Dermis blood vessel endothelial cell (primary cell): ENCODE data around the gene PRRT1. TPM values are rescaled to one million over a fixed set of nuclear protein-coding genes. Genes with fewer than 3 reads are reported as not detected.

ENCODE experiments used
- DNase-seq: peaks from one replicate; pipeline ENCODE4 v3.0.0; 2010
- total RNA-seq: library from RNA; depleted of rRNA; stranded (reverse); fragments of >200 nt; gene quantifications from 2 replicates; pipeline ENCODE4 v1.2.3, GENCODE V29; 2014

Gene PRRT1
- total RNA-seq, 1 donor from 2014 or later: not detected

DNA sequence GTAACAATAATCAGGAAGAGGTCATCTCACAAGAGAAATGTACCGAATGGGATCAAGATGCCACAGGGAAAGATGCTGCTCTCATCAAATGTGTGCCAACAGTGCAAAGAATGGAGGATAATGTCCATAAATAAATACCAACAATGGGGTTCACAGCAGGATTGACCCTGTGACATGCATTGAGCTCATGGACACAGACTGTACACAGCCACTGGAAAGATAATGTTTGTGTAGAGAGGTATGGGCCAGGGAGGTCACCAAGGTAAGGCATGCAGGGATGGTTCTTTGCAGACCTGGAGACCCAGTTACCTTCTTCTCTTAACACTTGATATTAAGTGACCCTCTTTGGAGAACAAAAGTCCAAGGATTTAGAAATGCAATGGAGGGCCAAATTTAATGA lies 22.7 kb upstream of the PRRT1 start:
- no peak for DNase-seq

DNA sequence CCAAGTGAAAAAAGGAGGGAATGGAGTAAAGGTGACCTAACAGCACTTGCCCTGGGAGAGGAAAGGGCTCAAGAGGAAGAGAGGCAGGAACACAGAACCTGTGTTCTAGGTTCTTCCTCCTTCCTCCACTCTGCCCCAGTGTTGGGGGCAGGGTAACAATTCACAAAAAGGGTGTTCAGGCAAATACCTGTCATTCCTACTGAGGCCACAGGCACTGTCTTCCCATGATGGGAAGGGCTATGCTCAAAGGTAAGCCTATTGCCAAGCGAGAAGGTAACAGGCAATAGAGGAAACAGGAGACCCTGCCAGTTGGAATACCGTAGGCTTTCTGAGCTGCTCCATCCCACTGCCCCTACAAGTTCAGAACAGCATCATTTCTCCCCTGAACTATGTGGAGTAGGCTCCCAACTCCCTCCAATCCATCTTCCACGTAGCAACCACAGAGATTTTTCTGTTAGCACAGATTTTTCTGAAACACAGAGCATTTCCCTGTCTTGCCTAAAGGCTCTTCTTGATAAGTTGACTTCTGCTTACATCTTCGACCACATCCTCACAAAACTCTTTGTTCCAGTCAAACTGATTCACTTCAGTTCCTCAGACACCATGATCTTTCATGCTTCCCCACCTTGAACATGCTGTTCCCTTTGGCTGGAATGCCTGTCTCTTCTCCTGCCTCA lies 21.4 kb upstream of the PRRT1 start:
- DNase-seq: no peak

DNA sequence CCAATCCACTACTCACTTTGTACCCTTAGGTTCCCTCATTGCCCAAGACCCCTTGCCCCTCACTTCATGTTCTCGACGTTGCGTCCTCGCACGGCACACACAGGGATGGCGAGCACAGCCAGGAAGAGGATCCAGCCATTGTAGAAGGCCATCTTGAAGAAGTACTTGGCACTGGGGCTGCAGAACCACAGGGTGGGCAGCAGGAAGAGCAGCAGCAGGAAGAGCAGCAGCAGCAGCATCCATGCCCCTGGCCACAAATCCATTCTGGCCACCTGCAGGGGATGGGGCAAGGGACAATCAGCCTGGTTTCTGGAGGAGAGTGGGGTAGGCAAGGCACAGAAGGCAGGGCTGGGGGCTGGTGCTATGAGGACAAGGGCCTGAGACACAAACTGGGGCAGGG lies 19.5 kb upstream of the PRRT1 start:
- DNase-seq: no peak

DNA sequence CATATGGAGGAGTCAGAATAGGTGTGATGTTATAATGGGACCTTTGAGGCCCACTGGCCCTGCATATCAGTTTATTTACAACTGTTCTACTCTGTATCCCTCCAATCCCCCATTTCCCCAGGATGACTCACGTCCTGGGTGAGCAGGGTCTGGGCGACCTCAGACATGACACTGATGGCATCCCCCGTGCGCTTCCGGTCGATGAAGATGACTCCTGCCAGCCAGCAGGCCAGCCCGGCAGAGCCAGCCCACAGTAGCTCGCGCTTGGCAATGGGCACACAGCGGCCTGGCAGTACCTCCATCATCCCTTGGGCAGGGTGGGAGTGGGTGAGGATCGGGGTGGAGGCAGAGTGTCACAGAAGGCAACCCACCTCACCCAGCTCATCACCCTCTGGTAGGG lies 18.6 kb upstream of the PRRT1 start:
- no peak for DNase-seq

DNA sequence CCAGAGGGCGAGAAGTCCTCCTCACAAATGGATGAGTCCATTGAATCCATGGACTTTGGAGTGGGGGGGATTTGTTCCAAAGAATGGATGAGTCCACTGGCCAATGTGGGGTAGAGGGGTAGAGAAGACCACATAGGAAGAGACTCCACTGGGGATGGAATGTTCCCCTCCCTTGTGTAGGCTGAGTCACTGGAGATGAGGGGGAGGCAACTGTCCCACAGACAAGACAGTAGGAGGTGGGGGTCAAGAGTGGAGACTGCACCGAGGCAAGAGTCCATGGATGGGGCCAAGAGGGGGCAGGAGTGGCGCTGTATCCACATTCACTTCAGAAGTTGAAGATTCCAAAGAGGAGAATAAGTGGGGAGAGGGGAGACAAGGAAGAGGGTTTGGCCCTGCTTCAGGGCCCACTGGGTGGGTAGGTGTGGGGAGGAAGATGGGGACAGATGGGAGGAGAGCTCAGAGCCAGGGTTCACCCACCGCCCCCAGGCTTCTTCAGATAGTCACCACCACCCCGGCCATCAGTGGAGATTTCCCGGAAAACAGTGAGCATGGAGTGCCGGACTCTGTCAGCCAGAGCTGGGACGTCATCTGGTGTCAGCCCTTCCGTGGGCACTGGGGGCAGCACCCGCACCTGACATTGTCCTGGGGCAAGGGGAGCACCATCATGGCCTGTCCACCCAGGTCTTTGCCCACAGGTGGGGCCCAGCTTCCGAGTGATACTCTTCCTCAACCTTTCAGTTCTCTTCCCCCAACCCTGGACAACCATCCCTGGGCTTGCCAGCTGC lies 17.3 kb upstream of the PRRT1 start:
- DNase-seq: no peak

DNA sequence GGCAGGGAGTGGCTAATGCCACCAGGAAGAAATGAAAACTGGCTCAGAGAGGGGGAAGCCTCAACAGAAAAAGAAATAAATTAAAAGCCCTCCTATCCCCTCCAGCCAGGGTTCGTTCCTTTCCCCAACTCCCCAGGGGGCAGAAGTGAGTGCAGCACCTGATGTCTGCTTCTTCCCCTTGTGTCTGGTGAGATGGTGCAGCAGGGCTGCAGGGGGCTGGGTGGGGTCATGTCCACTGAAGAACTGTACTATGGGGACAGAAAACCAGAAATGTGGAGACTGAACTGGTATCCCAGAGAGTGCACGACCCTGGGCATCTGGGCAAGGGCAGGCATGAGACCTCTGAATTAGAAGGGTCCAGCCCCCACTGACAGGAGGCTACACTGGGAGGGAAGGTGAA lies 16.6 kb upstream of the PRRT1 start:
- DNase-seq: no peak

DNA sequence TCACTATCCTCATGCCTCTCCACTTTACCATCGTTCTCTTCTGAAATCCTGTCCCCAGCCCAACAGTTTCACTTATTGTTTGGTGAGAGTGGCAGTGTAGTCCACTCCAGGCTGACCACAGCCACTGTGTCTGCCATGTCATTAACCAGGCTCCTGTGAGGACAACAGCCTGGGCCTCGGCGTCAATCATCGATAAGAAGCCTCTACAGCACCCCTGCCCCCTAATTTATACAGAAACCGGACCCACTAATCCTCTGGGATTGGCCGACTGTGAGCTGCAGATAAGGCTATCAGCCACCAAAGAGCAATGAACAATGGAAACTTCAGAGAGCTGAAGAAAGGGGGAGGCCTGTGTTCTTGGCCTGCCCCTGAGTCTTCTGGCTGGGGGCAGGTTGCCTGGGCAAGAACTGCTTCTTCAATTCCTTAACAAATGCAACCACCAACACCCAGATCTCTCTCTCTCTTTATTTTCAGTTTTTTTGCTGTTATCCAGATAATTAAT lies 16.1 kb upstream of the PRRT1 start:
- no peak for DNase-seq

DNA sequence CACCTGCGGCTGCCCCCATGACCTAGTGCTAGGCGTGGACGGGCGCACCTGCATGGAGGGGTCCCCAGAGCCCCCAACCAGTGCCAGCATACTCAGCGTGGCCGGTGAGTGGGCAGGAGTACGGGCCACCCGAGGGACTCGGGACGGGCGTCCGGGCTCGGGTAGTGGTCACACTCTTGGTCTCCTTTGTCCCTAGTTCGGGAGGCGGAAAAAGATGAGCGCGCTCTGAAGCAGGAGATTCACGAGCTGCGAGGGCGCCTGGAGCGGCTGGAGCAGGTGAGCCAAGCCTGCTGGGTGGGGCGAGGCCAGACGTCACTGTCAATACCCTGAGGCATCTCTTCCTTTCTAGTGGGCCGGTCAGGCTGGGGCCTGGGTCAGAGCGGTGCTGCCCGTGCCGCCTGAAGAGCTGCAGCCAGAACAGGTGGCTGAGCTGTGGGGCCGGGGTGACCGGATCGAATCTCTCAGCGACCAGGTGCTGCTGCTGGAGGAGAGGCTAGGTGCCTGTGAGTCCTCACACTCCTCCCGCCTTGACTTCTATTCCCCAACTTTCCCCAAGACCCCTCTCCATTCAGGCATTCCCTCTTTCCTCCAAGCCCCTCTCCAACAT lies 15.5 kb upstream of the PRRT1 start:
- no peak for DNase-seq

DNA sequence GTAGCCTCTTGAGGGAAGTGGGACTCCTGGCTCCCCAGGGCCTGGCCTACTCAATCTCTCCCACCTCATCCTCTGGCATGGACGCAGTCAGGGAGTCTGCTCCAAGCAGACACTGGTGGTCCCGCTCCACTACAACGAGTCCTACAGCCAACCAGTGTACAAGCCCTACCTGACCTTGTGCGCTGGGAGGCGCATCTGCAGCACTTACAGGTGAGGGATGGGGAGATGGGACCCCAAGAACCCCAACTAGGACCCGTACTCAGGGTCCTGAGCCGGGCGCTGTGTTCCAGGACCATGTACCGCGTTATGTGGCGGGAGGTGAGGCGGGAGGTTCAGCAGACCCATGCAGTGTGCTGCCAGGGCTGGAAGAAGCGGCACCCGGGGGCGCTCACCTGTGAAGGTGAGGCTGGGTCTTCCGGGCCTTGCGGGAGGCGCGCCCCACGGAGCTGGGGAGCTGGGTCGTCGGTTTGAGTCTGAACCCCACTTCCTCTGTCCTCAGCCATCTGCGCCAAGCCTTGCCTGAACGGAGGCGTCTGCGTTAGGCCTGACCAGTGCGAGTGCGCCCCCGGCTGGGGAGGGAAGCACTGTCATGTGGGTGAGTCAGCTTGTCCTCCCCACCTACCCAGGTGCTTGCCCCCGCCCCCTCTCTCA lies 14.8 kb upstream of the PRRT1 start:
- no peak for DNase-seq

DNA sequence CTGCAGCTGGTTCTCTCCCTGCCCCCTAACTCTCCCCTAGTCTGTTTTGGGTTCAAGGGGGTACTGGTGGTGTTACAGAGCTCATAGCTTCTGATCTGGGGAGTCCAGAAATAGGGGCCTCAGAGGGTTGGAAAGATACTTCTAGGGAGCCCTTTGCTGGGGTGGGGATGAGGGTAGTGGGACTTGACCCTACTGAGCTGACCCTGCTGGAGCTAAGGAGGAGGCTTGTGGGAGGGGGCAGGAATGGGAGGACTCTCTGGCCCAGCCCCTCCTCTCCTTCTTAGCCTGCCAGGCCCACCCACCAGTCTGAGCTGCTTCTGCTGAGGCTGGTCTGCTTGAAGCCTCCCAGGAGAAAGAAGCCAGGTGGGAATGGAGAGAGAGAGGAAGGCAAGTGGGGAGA lies 12.6 kb upstream of the PRRT1 start, which contains the start of gene EGFL8:
EGFL8 (plus strand) TSS at position 301 of the 400 bp plus-strand sequence. CDS start 1,571 bp downstream, outside the sequence.
- no peak for DNase-seq

DNA sequence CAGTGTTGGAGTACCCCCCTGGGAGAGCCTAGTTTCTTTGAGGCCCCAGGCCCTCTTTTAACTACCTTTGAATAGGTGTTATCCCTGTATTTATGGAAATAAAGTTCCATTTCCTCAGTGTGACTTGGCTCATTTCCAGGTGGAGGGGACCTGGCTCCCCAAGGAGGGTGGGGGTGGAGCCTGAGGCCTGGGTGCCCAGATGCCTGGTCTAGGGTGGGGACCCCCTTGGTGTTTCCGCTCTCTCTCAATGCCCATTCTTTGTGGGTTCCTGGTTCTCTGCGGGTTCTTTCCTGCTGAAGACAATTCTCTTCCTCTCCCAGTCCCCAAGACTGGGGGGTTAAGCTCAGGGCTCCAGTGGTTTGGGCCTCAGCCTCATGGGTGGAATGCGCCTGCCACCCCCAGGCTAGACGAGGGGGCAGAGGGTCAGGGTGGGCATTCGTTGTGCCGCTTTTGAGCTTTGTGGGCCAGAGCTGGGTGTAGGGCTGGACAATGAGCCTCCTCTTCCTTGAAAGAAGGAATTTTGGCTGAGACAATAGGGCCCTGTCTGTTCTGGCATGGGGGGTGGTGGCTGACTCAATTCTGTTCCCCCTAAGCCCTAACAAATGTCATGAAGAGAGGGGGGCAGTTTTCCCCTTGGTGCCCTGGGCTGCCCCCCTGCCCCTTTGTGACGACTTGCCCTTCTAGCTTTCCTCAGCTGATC lies 12.0 kb upstream of the PRRT1 start:
- no peak for DNase-seq

DNA sequence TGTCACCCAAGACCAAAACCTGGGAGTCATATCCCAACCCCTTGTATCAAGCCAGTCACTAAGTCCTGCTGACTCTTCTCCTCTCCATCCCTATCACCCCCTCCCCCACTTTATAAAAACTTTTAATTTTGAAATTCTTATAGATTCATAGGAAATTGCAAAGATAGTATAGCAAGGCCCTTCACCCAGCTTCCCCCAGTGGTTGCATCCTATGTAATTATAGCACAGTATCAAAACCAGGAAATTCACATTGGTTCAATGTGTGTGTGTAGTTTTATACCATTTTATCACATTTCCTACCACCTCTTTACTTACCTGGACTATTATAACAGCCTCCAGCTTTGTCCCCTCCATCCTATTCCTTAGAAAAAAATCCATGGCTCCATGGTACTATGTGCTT lies 6.3 kb upstream of the PRRT1 start:
- DNase-seq: no peak

DNA sequence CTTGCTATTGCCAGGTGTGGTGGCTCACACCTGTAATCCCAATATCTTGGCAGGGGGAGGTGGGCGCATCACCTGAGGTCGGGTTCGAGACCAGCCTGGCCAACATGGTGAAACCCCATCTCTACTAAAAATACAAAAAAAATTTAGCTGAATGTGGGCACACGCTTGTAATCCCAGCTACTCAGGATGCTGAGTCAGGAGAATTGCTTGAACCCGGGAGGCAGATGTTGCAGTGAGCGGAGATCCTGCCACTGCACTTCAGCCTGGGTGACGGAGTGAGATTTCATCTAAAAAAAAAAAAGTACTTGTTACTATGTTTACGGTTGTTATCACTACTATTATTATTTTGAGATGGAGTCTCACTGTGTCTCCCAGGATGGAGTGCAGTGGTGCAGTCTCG lies 5.2 kb upstream of the PRRT1 start:
- no peak for DNase-seq

DNA sequence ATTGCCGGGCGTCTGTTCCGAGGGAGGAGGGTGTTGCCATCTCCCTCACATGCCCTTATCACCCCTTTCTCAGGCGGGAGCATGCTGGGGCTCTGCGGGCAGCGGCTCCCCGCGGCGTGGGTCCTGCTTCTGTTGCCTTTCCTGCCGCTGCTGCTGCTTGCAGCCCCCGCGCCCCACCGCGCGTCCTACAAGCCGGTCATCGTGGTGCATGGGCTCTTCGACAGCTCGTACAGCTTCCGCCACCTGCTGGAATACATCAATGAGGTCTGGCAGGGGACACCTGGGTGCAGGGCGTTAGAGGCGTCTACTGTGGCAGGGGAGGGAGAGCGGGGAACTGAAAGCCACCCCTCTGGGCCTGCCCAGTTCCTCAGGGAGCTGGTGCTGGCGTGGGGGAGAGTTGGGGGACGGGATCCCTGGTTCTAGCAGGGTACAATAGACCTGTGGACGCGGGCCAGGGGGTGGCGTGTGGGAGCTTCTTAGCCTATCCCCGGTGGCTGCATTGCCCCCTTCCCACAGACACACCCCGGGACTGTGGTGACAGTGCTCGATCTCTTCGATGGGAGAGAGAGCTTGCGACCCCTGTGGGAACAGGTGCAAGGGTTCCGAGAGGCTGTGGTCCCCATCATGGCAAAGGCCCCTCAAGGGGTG lies 2.9 kb upstream of the PRRT1 start:
- DNase-seq: peak; percentile 77

DNA sequence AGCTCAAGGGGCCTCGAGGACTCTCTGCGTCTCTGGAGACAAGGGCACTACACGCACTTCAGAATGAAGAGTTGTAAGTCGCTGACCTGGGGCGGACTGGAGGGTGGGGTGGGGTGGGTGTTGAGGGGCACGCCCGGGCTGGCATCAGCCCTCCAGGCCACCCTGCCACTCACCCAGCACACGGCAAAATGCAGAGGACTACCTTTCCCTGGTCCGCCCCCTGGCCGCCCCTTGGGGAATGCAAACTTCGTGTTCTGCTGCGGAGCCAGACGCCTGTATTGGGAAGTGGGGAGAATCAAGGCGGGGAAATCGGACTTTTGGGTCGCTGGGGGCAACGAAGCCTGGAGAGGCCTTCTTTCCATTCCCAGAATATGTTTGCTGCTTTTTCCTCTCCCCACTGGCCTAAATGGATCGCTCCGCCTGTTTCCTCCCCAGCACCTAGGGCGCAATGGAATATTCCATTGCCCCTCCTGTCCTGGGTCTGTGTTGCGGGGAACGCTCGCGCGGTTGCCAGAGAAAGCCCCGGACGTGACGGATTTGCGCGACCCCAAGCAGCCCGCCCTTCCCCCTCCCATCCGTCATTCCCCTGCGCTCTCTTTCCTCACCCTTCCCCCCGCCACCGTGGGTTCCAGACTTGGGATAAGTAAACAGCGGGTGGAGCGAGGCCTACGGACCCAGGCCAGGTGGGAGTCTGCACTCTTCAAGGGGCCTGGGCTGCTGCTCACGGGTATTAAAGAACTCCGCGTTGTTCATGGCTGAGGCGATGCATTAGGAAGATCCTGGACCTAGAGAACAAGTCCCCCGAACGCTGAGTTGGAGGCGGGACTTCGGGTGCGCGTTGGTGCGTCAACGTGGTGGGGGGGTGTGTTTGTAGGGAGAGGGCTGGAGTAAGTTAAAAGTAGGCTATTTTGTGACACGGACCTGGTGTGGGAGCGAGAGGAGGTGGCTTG lies 2.1 kb upstream of the PRRT1 start, which contains the start of gene PPT2:
PPT2 (plus strand) TSS at position 578 of the 950 bp plus-strand sequence. CDS start 454 bp downstream, outside the sequence.
- DNase-seq: peak; percentile 95

DNA sequence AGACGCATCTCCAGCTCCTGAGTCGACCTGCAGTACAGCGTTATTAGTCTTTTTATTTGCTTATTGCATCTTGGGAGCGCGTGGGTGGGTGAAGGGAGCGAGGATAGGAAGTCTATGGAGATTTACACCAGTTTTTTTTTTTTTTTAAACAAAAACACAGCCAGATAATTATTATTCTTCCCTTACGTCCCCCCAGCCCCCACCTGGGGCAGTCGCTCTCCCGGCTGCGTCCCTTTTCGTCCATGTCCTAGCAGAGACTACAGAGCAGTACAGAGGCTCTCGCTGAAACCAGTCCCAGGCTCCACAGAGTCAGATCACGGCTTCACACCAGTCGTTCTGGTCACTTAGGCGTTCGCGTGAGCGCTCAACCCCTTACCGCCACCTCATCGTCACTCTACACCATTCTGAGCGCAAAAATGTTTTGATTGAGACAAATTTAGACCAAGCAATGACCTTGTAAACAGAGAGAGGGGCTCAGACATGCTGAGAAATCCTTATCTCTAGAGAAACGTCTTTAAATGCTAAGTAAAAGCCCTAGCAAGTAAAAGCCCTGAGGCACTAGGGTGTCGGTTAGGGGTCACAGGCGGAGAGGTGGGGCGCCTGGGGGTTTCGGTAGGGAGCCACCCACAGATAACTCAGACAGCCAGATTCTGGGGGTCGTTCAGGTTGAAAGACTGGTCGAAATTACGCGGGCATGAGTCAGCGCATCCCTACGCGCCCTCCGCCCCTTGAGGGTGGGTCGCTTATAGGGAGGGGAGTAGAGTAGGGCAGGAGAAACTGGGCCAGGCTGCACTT lies 1.2 kb upstream of the PRRT1 start:
- peak; percentile 36 for DNase-seq

DNA sequence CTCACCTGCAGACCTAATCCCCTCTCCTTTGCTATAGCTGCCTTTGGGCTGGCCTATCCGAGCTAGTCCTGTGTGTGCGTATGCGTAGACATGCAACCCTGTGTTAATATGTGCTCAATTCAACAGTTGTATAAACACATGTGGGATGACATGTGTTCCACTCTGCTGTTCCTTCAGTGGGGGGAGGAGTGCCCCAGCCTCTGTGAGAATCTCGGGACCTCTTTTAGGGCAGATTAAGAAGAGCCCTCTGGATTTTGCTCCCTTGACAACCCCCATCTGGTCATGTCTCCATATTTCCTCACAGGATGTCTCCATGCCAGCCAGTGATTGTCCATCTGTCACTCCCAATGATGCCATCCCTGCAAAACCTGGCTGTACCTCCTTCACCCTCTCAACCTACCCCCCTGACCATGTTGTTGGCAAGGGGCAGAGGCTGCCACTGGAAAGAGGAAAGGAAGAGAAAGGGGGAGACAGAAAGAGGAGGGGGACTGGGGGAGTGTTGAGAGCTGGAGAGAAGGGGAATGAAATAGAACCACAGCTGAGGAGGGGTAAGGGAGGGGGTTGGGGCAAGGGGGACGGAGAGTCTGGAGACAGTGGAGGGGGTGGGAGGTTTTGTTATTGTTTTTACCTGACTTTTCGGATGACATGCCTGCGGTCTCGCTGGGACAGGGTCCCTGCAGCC lies 417 bp downstream of the PRRT1 start:
- DNase-seq: no peak

DNA sequence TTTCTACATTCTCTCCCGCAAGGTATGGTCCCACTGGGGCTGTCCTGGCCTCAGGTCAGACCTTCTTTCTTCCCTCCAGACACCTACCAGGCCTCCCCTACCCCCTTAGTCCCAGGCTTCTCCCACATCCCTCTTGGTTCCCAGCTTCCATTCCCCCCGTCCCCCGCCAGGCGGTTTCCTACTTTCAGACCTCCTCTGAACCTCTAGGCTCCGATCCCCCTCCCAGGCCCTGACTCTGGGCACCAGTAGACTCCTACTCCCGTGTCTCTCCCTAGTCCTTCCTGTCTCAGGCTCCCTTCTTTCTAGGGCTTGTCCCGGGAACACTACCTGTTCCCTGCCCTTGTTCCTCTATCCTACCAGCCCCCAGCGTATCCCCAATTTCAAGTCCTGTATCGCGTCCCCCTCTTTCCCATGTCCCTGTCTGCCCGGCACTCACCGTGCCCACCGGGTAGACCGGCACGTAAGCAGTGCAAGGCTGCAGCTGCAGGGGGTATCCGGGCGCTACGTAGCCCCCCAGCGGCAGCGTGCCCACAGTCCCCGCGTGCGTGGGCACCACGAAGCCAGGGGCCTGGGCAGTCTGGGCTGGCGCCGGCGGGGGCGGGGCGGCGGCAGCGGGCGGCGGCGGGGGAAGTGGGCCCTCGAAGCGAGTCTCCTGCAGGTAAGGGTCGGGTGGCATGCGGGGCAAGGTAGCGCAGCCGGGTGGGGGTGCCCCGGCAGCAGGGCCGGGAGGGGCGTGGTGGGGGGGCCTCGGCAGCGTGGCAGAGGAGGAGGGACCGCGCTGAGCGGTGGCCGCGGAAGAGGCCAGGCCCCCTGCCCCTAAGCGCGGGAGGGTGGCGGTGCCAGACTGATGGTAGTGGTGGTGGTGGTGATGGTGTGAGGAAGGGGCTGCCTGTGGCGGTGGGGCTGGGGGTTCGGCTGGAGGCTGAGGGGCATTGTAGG lies 1.5 kb downstream of the PRRT1 start:
- no peak for DNase-seq
